Kidney tubule cell (primary cell): ENCODE data around the gene RFNG.

Experiments
- DNase-seq: peaks from one replicate; pipeline ENCODE4 v3.0.0-alpha.2; 2018; ENCODE audit warnings: low spot score

Gene RFNG

GRCh38 chr17:82077617-82078358, 26.2 kb upstream of the RFNG start:
- DNase-seq = no peak

GRCh38 chr17:82076785-82077591, 25.4 kb upstream of the RFNG start:
- DNase-seq = no peak

- DNase-seq = no peak
Measured at GRCh38 chr17:82076018-82076784, 24.6 kb upstream of the RFNG start.

- DNase-seq = no peak
Measured at GRCh38 chr17:82073446-82073845, 21.8 kb upstream of the RFNG start.

- no peak for DNase-seq
Measured at GRCh38 chr17:82072827-82073226, 21.2 kb upstream of the RFNG start.

GRCh38 chr17:82070611-82071010, 19.0 kb upstream of the RFNG start:
- DNase-seq = no peak

GRCh38 chr17:82065638-82066303, 14.2 kb upstream of the RFNG start, which contains the start of gene DUS1L:
Gene DUS1L (minus strand): TSS chr17:82065804. CDS start chr17:82065059, 745 bp downstream.
- DNase-seq = peak; percentile 59

- no peak for DNase-seq
Measured at GRCh38 chr17:82065193-82065637, 13.6 kb upstream of the RFNG start.

- DNase-seq = peak; percentile 77
Measured at GRCh38 chr17:82064433-82065192, 13.0 kb upstream of the RFNG start.

- no peak for DNase-seq
Measured at GRCh38 chr17:82063424-82064415, 12.1 kb upstream of the RFNG start.

- no peak for DNase-seq
Measured at GRCh38 chr17:82062984-82063368, 11.4 kb upstream of the RFNG start.

- no peak for DNase-seq
Measured at GRCh38 chr17:82062076-82062983, 10.7 kb upstream of the RFNG start.

GRCh38 chr17:82061047-82061925, 9.7 kb upstream of the RFNG start:
- no peak for DNase-seq

GRCh38 chr17:82060614-82061013, 9.0 kb upstream of the RFNG start:
- DNase-seq = no peak

GRCh38 chr17:82060001-82060380, 8.4 kb upstream of the RFNG start:
- DNase-seq = no peak

GRCh38 chr17:82059272-82060000, 7.8 kb upstream of the RFNG start:
- DNase-seq = no peak

- DNase-seq = no peak
Measured at GRCh38 chr17:82058855-82059249, 7.2 kb upstream of the RFNG start.
